Measurements from ENCODE around the gene STK25.

Gene STK25

GRCh38 chr2:241498115-241499070, 10.0 kb downstream of the STK25 start:
- Mint-ChIP-seq H3K4me1 (peaks cover 9% of the 10 kb centered on the region), H3K27ac (no peak overlapping the region), H3K27me3 (ENCODE audit: low read depth) (no peaks in the 10 kb centered on the region), H3K9me3 (no peaks in the 10 kb centered on the region), H3K36me3 (ENCODE audit: low read depth) (peaks cover 25% of the 10 kb centered on the region), H3K4me3 (no peak overlapping the region)
- no peak for TF ChIP-seq CTCF (IDR thresholded peaks at IDR 0.05; ENCODE audit: unreplicated experiment in 3 of 3)

- TF ChIP-seq CTCF (IDR thresholded peaks at IDR 0.05; ENCODE audit: unreplicated experiment in 3 of 3), result no peak
- Mint-ChIP-seq H3K27me3 (ENCODE audit: low read depth) (no peaks in the 10 kb centered on the region), H3K4me1 (peaks cover 9% of the 10 kb centered on the region)
These were observed 11.2 kb downstream of the STK25 start for GRCh38 chr2:241496904-241497877.

DNA sequence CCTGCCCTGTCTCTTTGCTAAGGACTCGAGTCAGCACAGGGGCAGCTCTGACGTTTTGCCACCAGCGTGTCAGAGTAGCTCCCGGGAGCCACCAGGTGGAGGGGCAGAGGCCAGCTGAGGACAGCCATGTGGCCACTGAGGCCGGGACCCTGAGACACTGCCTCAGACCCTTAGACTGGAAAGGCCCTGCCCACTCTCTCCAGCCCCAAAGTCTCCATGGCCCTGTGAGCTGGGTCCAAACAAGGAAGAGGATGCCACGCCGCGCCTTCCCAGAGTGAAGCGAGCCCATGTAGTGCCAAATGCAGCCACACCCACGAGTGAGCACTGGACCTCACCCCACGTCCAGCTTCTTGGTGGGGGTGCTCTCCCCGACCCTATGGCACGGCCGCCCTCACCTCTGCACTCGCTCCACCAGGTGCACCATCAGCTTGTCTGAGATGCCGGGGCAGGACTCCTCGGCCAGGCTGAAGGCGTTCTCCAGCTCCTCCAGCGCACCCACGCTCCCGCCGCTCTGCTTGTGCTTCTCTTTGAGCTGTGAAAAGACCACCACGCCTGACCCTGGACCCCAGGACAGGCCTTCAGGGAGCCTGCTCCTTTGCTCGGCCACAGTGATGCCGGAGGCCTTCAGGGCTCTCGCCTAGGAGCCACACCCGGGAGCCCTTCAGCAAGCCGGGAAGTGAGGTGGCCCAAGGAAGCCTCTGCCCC, 12.2 kb downstream of the STK25 start:
- Mint-ChIP-seq H3K4me3 (no peak overlapping the region), H3K4me1 (peaks cover 9% of the 10 kb centered on the region), H3K27ac (no peak overlapping the region), H3K9me3 (no peaks in the 10 kb centered on the region), H3K27me3 (ENCODE audit: low read depth) (no peaks in the 10 kb centered on the region), H3K36me3 (ENCODE audit: low read depth) (peaks cover 29% of the 10 kb centered on the region)
- no peak for TF ChIP-seq CTCF (IDR thresholded peaks at IDR 0.05; ENCODE audit: unreplicated experiment in 3 of 3)

More at GRCh38 chr2:241496904-241497877, 11.2 kb downstream of the STK25 start:
- Mint-ChIP-seq H3K4me3 (no peak overlapping the region), H3K9me3 (no peaks in the 10 kb centered on the region), H3K27ac (no peak overlapping the region), H3K36me3 (ENCODE audit: low read depth) (peaks cover 30% of the 10 kb centered on the region)

DNA sequence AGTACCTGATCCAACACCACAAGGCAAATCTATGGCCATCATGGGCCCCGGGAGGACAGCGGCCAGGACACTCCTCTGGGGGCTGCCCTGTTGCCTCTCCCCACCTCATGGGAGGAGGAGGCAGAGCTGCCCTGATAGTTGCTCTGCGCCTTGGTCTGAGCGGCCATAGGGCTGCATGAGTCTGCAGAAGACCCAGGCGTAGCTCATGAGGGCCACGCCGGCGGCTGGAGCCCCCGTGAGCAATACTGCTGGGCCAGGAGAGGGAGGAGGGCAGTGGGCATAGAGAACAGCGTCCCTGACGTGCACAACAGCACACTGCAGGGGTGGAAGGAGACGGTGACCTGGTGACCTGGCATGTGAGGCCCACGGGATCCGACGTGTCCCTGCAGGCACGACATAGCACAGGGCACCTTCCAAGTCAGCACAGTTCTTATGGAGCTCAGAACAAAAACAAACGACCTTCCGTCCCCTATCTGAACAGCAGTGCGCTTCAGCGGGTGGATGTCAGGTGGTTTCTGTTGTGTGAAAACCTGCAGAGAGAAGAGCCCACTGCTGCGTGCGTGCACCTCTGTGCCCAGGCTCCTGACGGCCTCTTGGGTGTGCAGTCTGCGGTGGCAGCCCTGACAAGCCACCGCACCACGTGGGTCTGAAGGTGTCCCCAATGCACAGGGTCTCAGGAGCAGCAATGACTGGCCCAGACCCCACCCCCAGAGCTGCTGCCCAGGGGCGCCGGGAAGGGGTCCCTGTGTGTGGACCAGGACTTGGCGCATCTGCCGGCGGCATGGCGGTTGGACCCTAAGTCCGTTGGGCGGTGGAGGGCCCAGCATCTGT, 13.0 kb downstream of the STK25 start:
- peak overlapping the region in 1 of 3 experiments; percentile 58 for H3K27ac Mint-ChIP-seq
- H3K9me3 Mint-ChIP-seq, result no peaks in the 10 kb centered on the region
- no peaks in the 10 kb centered on the region for H3K27me3 Mint-ChIP-seq (ENCODE audit: low read depth)
- peaks cover 9% of the 10 kb centered on the region for H3K4me1 Mint-ChIP-seq
- H3K4me3 Mint-ChIP-seq, result no peak overlapping the region
- no peak for TF ChIP-seq CTCF (IDR thresholded peaks at IDR 0.05; ENCODE audit: unreplicated experiment in 3 of 3)
- H3K36me3 Mint-ChIP-seq (ENCODE audit: low read depth), result peaks cover 29% of the 10 kb centered on the region
